GM12878 (cell line): ENCODE measurements around the gene MISP3. TPM values are rescaled to one million over a fixed set of nuclear protein-coding genes. Genes with fewer than 3 reads are reported as not detected.

ENCODE experiments used
- ATAC-seq: fragments of 200-7000 bp; cut with Tn5 transposase; 3 replicates; pipeline ENCODE4 v1.9.1; 2020; ENCODE audit warnings: mild to moderate bottlenecking, moderate library complexity
- BruUV-seq: library from RNA; stranded (reverse); fragments of 400-500 nt; replicated peaks from 2 replicates; lab custom pipeline; 2021; lab: Mats Ljungman, UMichigan
- CTCF ChIA-PET: fragments of 300-600 bp; sonication (Branson Sonifier 250); formaldehyde crosslinking; extraction: SDS; loops from one replicate; lab custom pipeline; 2021; ENCODE audit warnings: inconsistent platforms; lab: Yijun Ruan, JAX
- POLR2A ChIA-PET: fragments of 350-600 bp; formaldehyde crosslinking; extraction: SDS; loops from one replicate; lab custom pipeline; 2021; ENCODE audit warnings: inconsistent platforms; lab: Charles Lee
- RAD21 ChIA-PET: fragments of 300-600 bp; sonication (Branson Sonifier 250); formaldehyde crosslinking; loops from one replicate; lab custom pipeline; 2023; ENCODE audit warnings: antibody characterized with exemption; ENCODE audit not compliant: unreplicated experiment; lab: Charles Lee
- SMC1A ChIA-PET: fragments of 300-600 bp; sonication (Branson Sonifier 250); formaldehyde crosslinking; loops from one replicate; lab custom pipeline; 2023; ENCODE audit not compliant: unreplicated experiment, uncharacterized antibody; lab: Charles Lee
- DNase-seq: peaks from one replicate; pipeline ENCODE4 v3.0.0-alpha.2; 2011; ENCODE audit warnings: low read depth, low spot score
- FAIRE-seq: peaks from 3 replicates; lab custom pipeline; 2011; peaks lifted over from hg19 to GRCh38; lab: Jason Lieb, UNC
- H2AFZ ChIP-seq: 2 replicates; pipeline ENCODE4 v1.6.0; 2011; ENCODE audit warnings: low read depth, low read length, control low read depth; ENCODE audit not compliant: control insufficient read depth
- H3K27ac ChIP-seq: 2 replicates; pipeline ENCODE4 v1.5.1; 2011; ENCODE audit warnings: control low read depth; ENCODE audit not compliant: control insufficient read depth, insufficient read depth
- H3K27me3 ChIP-seq, 2 experiments: replicated peaks in 1 of 2; 2 replicates each; pipeline versions ENCODE4 v1.6.0 to v1.6.1; 2011; ENCODE audit warnings: low read length in 1 of 2; ENCODE audit not compliant: control insufficient read depth in 2 of 2, insufficient read depth in 2 of 2
- H3K36me3 ChIP-seq, 2 experiments: 2 replicates each; pipeline ENCODE4 v1.5.1; 2011; ENCODE audit warnings: low read length in 1 of 2; ENCODE audit not compliant: control insufficient read depth in 2 of 2, insufficient read depth in 2 of 2
- H3K4me1 ChIP-seq: 2 replicates; pipeline ENCODE4 v1.6.1; 2011; ENCODE audit warnings: mild to moderate bottlenecking, low read length, moderate library complexity, mixed read lengths; ENCODE audit not compliant: control insufficient read depth, insufficient read depth
- H3K4me2 ChIP-seq: 2 replicates; pipeline ENCODE4 v1.6.0; 2011; ENCODE audit warnings: control low read depth; ENCODE audit not compliant: control insufficient read depth, insufficient read depth
- H3K4me3 ChIP-seq: fragments of 200-600 bp; sonication (generic); 2 replicates; pipeline ENCODE4 v1.5.1; 2016
- H3K79me2 ChIP-seq: 2 replicates; pipeline ENCODE4 v1.6.0; 2011; ENCODE audit warnings: low read length; ENCODE audit not compliant: control insufficient read depth, insufficient read depth
- H3K9ac ChIP-seq: 2 replicates; pipeline ENCODE4 v1.8.0; 2011; ENCODE audit warnings: low read length, control low read depth, mixed read lengths; ENCODE audit not compliant: control insufficient read depth, insufficient read depth
- H3K9me3 ChIP-seq: replicated peaks from 3 replicates; pipeline ENCODE4 v1.5.1; 2011; ENCODE audit warnings: mild to moderate bottlenecking, low read length; ENCODE audit not compliant: control insufficient read depth, insufficient read depth
- H4K20me1 ChIP-seq: 2 replicates; pipeline ENCODE4 v1.6.0; 2011; ENCODE audit not compliant: control insufficient read depth, insufficient read depth
- BCL3 ChIP-seq: IDR thresholded peaks from 2 replicates; pipeline ENCODE4 v1.6.1; 2011; ENCODE audit warnings: borderline replicate concordance, low read depth, mild to moderate bottlenecking, moderate library complexity, low read length; ENCODE audit not compliant: insufficient read depth, poor library complexity, severe bottlenecking
- CTCF ChIP-seq, 3 experiments: IDR thresholded peaks in 2 of 3; conservative IDR thresholded peaks in 1 of 3; 2 replicates each; pipeline ENCODE4 v1.5.1; 2011; ENCODE audit warnings: low read depth in 3 of 3, low read length in 3 of 3, mild to moderate bottlenecking in 3 of 3, control low read depth in 2 of 3, moderate library complexity in 2 of 3, inconsistent platforms in 1 of 3, mixed read lengths in 1 of 3; ENCODE audit not compliant: control insufficient read depth in 2 of 3, insufficient read depth in 1 of 3; ENCODE audit errors: extremely low read depth in 1 of 3
- E2F4 ChIP-seq: IDR thresholded peaks from 2 replicates; pipeline ENCODE4 v1.6.1; 2012; ENCODE audit warnings: low read depth, low read length, improper control_type of control experiment
- NFXL1 ChIP-seq: fragments of 450-650 bp; IDR thresholded peaks from 2 replicates; pipeline ENCODE4 v1.6.1; 2017; ENCODE audit warnings: antibody characterized with exemption, mild to moderate bottlenecking, borderline replicate concordance
- RAD21 ChIP-seq: IDR thresholded peaks from 2 replicates; pipeline ENCODE4 v1.6.1; 2011; ENCODE audit warnings: mild to moderate bottlenecking, low read depth, low read length, moderate library complexity; ENCODE audit not compliant: insufficient read depth
- SP1 ChIP-seq: IDR thresholded peaks from one replicate; pipeline ENCODE4 v1.6.1; 2011; ENCODE audit warnings: low read depth, low read length
- YY1 ChIP-seq: IDR thresholded peaks from 2 replicates; pipeline ENCODE4 v1.6.1; 2011; ENCODE audit warnings: low read depth, mild to moderate bottlenecking, low read length
- ZBED1 ChIP-seq: IDR thresholded peaks from 2 replicates; pipeline ENCODE4 v1.6.1; 2016; ENCODE audit warnings: borderline replicate concordance
- WGBS: methylation state at CpG from one replicate; pipeline ENCODE4 v1.1.6; 2016; ENCODE audit warnings: low lambda C conversion rate; ENCODE audit not compliant: insufficient replicate concordance, insufficient coverage; ENCODE audit errors: missing lambda C conversion rate; 5-methylcytosine and 5-hydroxymethylcytosine counted together
- in situ Hi-C: fragments of 300-500 bp; cut with MboI; formaldehyde crosslinking; loops from 9 replicates; pipeline ENCODE4 v1.14.3; 2018; ENCODE audit warnings: mixed read lengths
- intact Hi-C: fragments of 100-400 bp; cut with micrococcal nuclease; formaldehyde crosslinking; loops from one replicate; pipeline ENCODE4 v1.14.2; 2022; ENCODE audit not compliant: unreplicated experiment
- polyA plus RNA-seq, 11 experiments: library from polyadenylated mRNA; depleted of rRNA in 4 of 11; unstranded in 6 of 11; stranded (reverse) in 5 of 11; fragments of >200 nt; fragmentation: Nextera tagmentation in 4 of 11; fragmentation: Illumina TruSeq in 1 of 11; extraction: Ambion mirVana in 4 of 11; extraction: Trizol in 1 of 11; gene quantifications; 1 replicate in 1 of 11; 2 replicates in 10 of 11; pipeline versions ENCODE4 v1.2.1 to v1.2.3, GENCODE V29; 2011 to 2016; ENCODE audit warnings: inconsistent platforms in 2 of 11, missing spikeins in 2 of 11, low read depth in 1 of 11
- total RNA-seq, 4 experiments: library from RNA; depleted of rRNA in 3 of 4; stranded (reverse); fragments of >200 nt in 3 of 4; fragmentation: Illumina TruSeq in 1 of 4; extraction: Trizol in 1 of 4; gene quantifications; 2 replicates each; pipeline versions ENCODE4 v1.2.1 to v1.2.3, GENCODE V29; 2013 to 2021

MISP3 gene
- total and polyA plus RNA-seq, 10 of the 15 experiments (the other 5 are each of a cell fraction or from before 2014, with no cell fraction given): 0.07 to 1.4 (median 0.64) TPM

GRCh38 chr19:14058182-14059092 lies 14.1 kb upstream of the MISP3 start (continued):
- no peak for TF ChIP-seq E2F4
- TF ChIP-seq BCL3: no peak
- TF ChIP-seq NFXL1: no peak
- no peak for TF ChIP-seq SP1

- H3K9me3 ChIP-seq: no peaks in the 10 kb centered on the region
- H3K79me2 ChIP-seq: no peaks in the 10 kb centered on the region
- RAD21 ChIA-PET: interaction anchor here (0.7 to 2.1 kb wide), 10 partner anchors 10 to 180 kb away, joined by 3 to 12 read pairs (median 4); partner anchors contain the start of genes ASF1B, IL27RA and MISP3
- no peak for TF ChIP-seq ZBED1
- 0 out of 2 replicates have a peak, but pooled peaks have one; percentile 30 for TF ChIP-seq YY1
- TF ChIP-seq CTCF (IDR thresholded peaks at IDR 0.05 in 2 of 3, conservative IDR thresholded peaks at IDR 0.05 in 1 of 3; ENCODE audit: control insufficient read depth in 2 of 3, extremely low read depth in 1 of 3, insufficient read depth in 1 of 3, low read depth in 3 of 3, low read length in 3 of 3): peak; percentile 63 to 87 (median 75)
- peak; percentile 36; the same call in 1 of the 2 replicates for TF ChIP-seq RAD21
- TF ChIP-seq, all 136 proteins: peak for 3
- DNase-seq (no peak), FAIRE-seq (no peak), ATAC-seq (peak; percentile 72)
- in situ Hi-C loops (loop anchor here (25.0 kb wide), 1 partner anchor 772 kb away; no protein-coding TSS in a partner anchor), intact Hi-C loops (no loop called here)
- Histone ChIP-seq H3K4me2 (no peak overlapping the region), H3K9ac (no peak overlapping the region), H4K20me1 (no peaks in the 10 kb centered on the region; the same call in 1 of the 2 replicates), H3K27ac (no peak overlapping the region), H3K27me3 (peaks cover 0 to 6% of the 10 kb centered on the region in 2 experiments), H3K36me3 (no peaks in the 10 kb centered on the region), H3K4me1 (no peaks in the 10 kb centered on the region), H3K4me3 (no peak overlapping the region), H2AFZ (no peak overlapping the region)
- no TSS peak for BruUV-seq
- ChIA-PET CTCF (interaction anchor here (0.6 to 5.3 kb wide), 43 partner anchors 11 to 627 kb away, joined by 3 to 110 read pairs (median 4); partner anchors contain the start of genes ASF1B, DCAF15, IL27RA and MISP3), POLR2A (interaction anchor here (0.6 to 1.0 kb wide), 3 partner anchors 10 to 103 kb away, joined by 3 to 4 read pairs (median 3); no protein-coding TSS in a partner anchor), SMC1A (interaction anchor here (1.1 to 2.6 kb wide), 10 partner anchors 11 to 179 kb away, joined by 3 to 20 read pairs (median 6); partner anchors contain the start of genes ASF1B, IL27RA and MISP3)
- under 1% methylated on average over 15 of the region's 15 CpGs for WGBS
These were observed 13.5 kb upstream of the MISP3 start for GRCh38 chr19:14059093-14059480.
